C4-2B (cell line): ENCODE measurements around the gene ITGA6.

Experiments used
- H3K27ac ChIP-seq: fragments of 450-650 bp; 2 replicates; pipeline ENCODE4 v1.5.1; 2017
- ZFX ChIP-seq: fragments of 450-650 bp; IDR thresholded peaks from 2 replicates; pipeline ENCODE4 v1.6.1; 2017
- TF ChIP-seq, protein P1 (sequence below): fragments of 450-650 bp; conservative IDR thresholded peaks from 2 replicates; pipeline ENCODE4 v1.5.1; 2017; ENCODE audit warnings: mild to moderate bottlenecking

Gene ITGA6

GRCh38 chr2:172429301-172429968 lies 2.0 kb downstream of the ITGA6 start:
- TF ChIP-seq, protein P1, sequence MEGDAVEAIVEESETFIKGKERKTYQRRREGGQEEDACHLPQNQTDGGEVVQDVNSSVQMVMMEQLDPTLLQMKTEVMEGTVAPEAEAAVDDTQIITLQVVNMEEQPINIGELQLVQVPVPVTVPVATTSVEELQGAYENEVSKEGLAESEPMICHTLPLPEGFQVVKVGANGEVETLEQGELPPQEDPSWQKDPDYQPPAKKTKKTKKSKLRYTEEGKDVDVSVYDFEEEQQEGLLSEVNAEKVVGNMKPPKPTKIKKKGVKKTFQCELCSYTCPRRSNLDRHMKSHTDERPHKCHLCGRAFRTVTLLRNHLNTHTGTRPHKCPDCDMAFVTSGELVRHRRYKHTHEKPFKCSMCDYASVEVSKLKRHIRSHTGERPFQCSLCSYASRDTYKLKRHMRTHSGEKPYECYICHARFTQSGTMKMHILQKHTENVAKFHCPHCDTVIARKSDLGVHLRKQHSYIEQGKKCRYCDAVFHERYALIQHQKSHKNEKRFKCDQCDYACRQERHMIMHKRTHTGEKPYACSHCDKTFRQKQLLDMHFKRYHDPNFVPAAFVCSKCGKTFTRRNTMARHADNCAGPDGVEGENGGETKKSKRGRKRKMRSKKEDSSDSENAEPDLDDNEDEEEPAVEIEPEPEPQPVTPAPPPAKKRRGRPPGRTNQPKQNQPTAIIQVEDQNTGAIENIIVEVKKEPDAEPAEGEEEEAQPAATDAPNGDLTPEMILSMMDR = no peak
- no peak for TF ChIP-seq ZFX
- H3K27ac ChIP-seq = no peak overlapping the region; the same call in 1 of the 2 replicates

DNA sequence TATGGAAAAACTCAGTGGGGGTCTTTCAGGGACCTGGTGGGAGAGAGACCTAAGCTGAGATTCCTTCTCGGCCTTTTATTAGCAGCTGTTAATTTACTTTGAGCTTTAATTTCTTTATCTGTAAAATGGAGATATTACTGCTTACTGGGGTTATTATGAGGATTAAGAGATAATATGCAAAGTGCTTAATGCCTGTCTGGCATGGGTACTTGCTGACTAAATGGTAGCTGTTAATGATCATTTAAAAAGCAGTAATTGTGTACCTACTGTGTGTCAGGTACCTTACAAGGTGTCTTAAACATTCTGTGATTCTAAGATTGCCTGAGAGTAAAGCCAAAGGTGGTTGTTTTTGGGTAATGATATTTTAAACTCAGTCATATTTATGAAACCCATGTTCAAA lies 2.6 kb downstream of the ITGA6 start:
- TF ChIP-seq ZFX = no peak
- TF ChIP-seq, protein P1 = no peak

GRCh38 chr2:172430678-172431077 lies 3.3 kb downstream of the ITGA6 start:
- peak overlapping the region; percentile 38; the same call in 1 of the 2 replicates for H3K27ac ChIP-seq
- TF ChIP-seq, protein P1 = no peak
- TF ChIP-seq ZFX = no peak

More for the DNA sequence above, 2.6 kb downstream of the ITGA6 start:
- no peak overlapping the region for H3K27ac ChIP-seq

DNA sequence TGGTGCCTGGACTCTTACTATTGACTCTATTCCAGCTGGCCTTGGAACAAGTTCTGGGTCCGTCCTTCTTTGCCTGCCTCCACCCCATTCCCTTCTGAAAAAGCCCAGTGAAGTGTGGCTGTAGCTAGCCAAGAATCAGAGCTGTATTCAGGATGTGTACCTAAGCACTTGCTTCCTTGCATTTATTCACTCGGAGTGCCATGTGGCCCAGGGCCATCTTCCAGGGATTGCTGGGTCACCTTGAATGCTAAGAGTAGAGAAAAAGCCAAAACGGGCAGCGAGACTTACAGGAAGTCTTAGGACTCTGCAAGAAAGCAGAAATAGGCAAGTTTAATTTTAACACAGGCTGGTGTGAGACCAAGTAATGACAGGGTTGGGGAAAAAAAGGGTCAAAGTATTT lies 4.1 kb downstream of the ITGA6 start:
- H3K27ac ChIP-seq = peak overlapping the region; percentile 38; the same call in 1 of the 2 replicates
- no peak for TF ChIP-seq ZFX
- TF ChIP-seq, protein P1 = no peak

DNA sequence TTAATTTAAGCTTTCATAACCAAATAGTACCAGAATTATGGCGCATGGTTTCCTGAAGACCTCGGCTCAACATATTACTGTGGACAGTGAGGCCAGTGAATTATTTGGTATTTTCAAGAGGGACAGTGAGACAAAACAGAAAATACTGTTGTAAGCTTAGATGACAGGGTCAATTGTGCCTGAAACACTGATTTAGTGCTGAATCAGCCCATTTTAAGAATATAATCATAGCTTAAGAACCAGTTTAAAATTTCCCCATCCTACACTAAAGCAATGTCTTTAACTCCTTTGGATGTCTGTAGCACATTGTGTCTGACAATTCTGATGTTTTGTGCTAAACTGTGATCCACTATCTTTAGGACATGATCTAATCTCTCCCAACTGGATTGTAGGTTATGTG lies 4.6 kb downstream of the ITGA6 start:
- TF ChIP-seq, protein P1 = no peak
- TF ChIP-seq ZFX = no peak
- H3K27ac ChIP-seq = no peak overlapping the region; the same call in 1 of the 2 replicates

- H3K27ac ChIP-seq = peak overlapping the region; percentile 18; the same call in 1 of the 2 replicates
- TF ChIP-seq, protein P1 = no peak
- no peak for TF ChIP-seq ZFX
Observed at GRCh38 chr2:172433144-172433543, 5.8 kb downstream of the ITGA6 start.

- H3K27ac ChIP-seq = no peak overlapping the region
- TF ChIP-seq, protein P1 = no peak
Observed at GRCh38 chr2:172434821-172435605, 7.6 kb downstream of the ITGA6 start.
